PFSK-1 (cell line): ENCODE results near the gene RAP1A.

Source experiments
- FOXP2 ChIP-seq: optimal IDR thresholded peaks from 2 replicates; pipeline ENCODE3; 2011; ENCODE audit warnings: borderline replicate concordance, control low read depth, inconsistent platforms; ENCODE audit not compliant: insufficient read depth; ENCODE audit errors: extremely low read length, extremely low read depth
- POLR2AphosphoS5 ChIP-seq: IDR thresholded peaks from 2 replicates; pipeline ENCODE4 v1.6.1; 2012; ENCODE audit warnings: low read depth, mild to moderate bottlenecking, control low read depth, low read length, moderate library complexity
- SIN3A ChIP-seq: IDR thresholded peaks from 2 replicates; pipeline ENCODE4 v1.6.1; 2012; ENCODE audit warnings: mild to moderate bottlenecking, low read length, moderate library complexity, borderline replicate concordance; ENCODE audit not compliant: insufficient read depth
- TAF1 ChIP-seq: IDR thresholded peaks from 2 replicates; pipeline ENCODE4 v1.6.1; 2012; ENCODE audit warnings: low read length, control low read depth, borderline replicate concordance; ENCODE audit not compliant: insufficient read depth
- TF ChIP-seq, protein P1 (sequence below), 2 experiments: IDR thresholded peaks; 2 replicates each; pipeline versions ENCODE4 v1.6.1 to v1.8.0; 2011 to 2012; ENCODE audit warnings: low read depth in 2 of 2, low read length in 2 of 2, control low read depth in 1 of 2, inconsistent platforms in 1 of 2, mild to moderate bottlenecking in 1 of 2, moderate library complexity in 1 of 2; ENCODE audit not compliant: insufficient read depth in 1 of 2

The RAP1A gene

GRCh38 chr1:111733992-111734341 lies 114.4 kb downstream of the RAP1A start:
- TF ChIP-seq FOXP2: no peak
- TF ChIP-seq, protein P1, sequence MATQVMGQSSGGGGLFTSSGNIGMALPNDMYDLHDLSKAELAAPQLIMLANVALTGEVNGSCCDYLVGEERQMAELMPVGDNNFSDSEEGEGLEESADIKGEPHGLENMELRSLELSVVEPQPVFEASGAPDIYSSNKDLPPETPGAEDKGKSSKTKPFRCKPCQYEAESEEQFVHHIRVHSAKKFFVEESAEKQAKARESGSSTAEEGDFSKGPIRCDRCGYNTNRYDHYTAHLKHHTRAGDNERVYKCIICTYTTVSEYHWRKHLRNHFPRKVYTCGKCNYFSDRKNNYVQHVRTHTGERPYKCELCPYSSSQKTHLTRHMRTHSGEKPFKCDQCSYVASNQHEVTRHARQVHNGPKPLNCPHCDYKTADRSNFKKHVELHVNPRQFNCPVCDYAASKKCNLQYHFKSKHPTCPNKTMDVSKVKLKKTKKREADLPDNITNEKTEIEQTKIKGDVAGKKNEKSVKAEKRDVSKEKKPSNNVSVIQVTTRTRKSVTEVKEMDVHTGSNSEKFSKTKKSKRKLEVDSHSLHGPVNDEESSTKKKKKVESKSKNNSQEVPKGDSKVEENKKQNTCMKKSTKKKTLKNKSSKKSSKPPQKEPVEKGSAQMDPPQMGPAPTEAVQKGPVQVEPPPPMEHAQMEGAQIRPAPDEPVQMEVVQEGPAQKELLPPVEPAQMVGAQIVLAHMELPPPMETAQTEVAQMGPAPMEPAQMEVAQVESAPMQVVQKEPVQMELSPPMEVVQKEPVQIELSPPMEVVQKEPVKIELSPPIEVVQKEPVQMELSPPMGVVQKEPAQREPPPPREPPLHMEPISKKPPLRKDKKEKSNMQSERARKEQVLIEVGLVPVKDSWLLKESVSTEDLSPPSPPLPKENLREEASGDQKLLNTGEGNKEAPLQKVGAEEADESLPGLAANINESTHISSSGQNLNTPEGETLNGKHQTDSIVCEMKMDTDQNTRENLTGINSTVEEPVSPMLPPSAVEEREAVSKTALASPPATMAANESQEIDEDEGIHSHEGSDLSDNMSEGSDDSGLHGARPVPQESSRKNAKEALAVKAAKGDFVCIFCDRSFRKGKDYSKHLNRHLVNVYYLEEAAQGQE (IDR thresholded peaks at IDR 0.05; ENCODE audit: insufficient read depth in 1 of 2, low read depth in 2 of 2, low read length in 2 of 2): no peak
- TF ChIP-seq POLR2AphosphoS5: no peak
- no peak for TF ChIP-seq TAF1
- TF ChIP-seq SIN3A: no peak

- TF ChIP-seq, protein P1 (IDR thresholded peaks at IDR 0.05; ENCODE audit: insufficient read depth in 1 of 2, low read depth in 2 of 2, low read length in 2 of 2): no peak
- no peak for TF ChIP-seq POLR2AphosphoS5
Measured at GRCh38 chr1:111734426-111734825, 114.8 kb downstream of the RAP1A start.

GRCh38 chr1:111734856-111735255 lies 115.3 kb downstream of the RAP1A start:
- TF ChIP-seq TAF1 (no peak), FOXP2 (no peak), SIN3A (no peak), POLR2AphosphoS5 (no peak)
- TF ChIP-seq, protein P1 (IDR thresholded peaks at IDR 0.05; ENCODE audit: insufficient read depth in 1 of 2, low read depth in 2 of 2, low read length in 2 of 2): no peak

- TF ChIP-seq TAF1 (no peak), POLR2AphosphoS5 (no peak), FOXP2 (no peak), SIN3A (no peak)
- TF ChIP-seq, protein P1 (IDR thresholded peaks at IDR 0.05; ENCODE audit: insufficient read depth in 1 of 2, low read depth in 2 of 2, low read length in 2 of 2): no peak
Measured at GRCh38 chr1:111735321-111735720, 115.7 kb downstream of the RAP1A start.

GRCh38 chr1:111735858-111736544 lies 116.4 kb downstream of the RAP1A start:
- TF ChIP-seq TAF1: no peak
- TF ChIP-seq FOXP2: no peak
- TF ChIP-seq POLR2AphosphoS5: no peak
- TF ChIP-seq, protein P1 (IDR thresholded peaks at IDR 0.05; ENCODE audit: insufficient read depth in 1 of 2, low read depth in 2 of 2, low read length in 2 of 2): no peak
- no peak for TF ChIP-seq SIN3A
